GM12878 (cell line): ENCODE data around the gene SGMS1. TPM values are rescaled to one million over a fixed set of nuclear protein-coding genes. Genes with fewer than 3 reads are reported as not detected.

Source experiments
- BCL11A ChIP-seq: IDR thresholded peaks from 2 replicates; pipeline ENCODE4 v1.6.1; 2011; ENCODE audit warnings: low read depth, low read length
- BRCA1 ChIP-seq: IDR thresholded peaks from 2 replicates; pipeline ENCODE4 v1.6.1; 2011; ENCODE audit warnings: low read depth, low read length, improper control_type of control experiment
- CBX5 ChIP-seq: sonication (generic); IDR thresholded peaks from 2 replicates; pipeline ENCODE4 v1.6.1; 2016; ENCODE audit warnings: low read depth, moderate library complexity, mild to moderate bottlenecking, inconsistent platforms
- JUND ChIP-seq: IDR thresholded peaks from 2 replicates; pipeline ENCODE4 v1.6.1; 2012; ENCODE audit warnings: low read depth, mild to moderate bottlenecking, low read length, improper control_type of control experiment, moderate library complexity
- LARP7 ChIP-seq: fragments of 450-650 bp; IDR thresholded peaks from 2 replicates; pipeline ENCODE4 v1.6.1; 2017; ENCODE audit warnings: mild to moderate bottlenecking
- NFYA ChIP-seq: IDR thresholded peaks from 2 replicates; pipeline ENCODE4 v1.6.1; 2011; ENCODE audit warnings: low read depth, mild to moderate bottlenecking, low read length, improper control_type of control experiment, borderline replicate concordance
- RAD21 ChIP-seq: IDR thresholded peaks from 2 replicates; pipeline ENCODE4 v1.6.1; 2011; ENCODE audit warnings: mild to moderate bottlenecking, low read depth, low read length, moderate library complexity; ENCODE audit not compliant: insufficient read depth
- REST ChIP-seq: IDR thresholded peaks from 2 replicates; pipeline ENCODE4 v1.6.1; 2012; ENCODE audit warnings: mild to moderate bottlenecking, low read depth, low read length
- RUNX3 ChIP-seq: IDR thresholded peaks from 2 replicates; pipeline ENCODE4 v1.6.1; 2012; ENCODE audit warnings: low read length, inconsistent platforms
- SKIL ChIP-seq: fragments of 450-650 bp; IDR thresholded peaks from 2 replicates; pipeline ENCODE4 v1.6.1; 2017; ENCODE audit warnings: mild to moderate bottlenecking, low read depth, inconsistent platforms; ENCODE audit not compliant: poor library complexity, severe bottlenecking
- SMC3 ChIP-seq: IDR thresholded peaks from 2 replicates; pipeline ENCODE4 v1.6.1; 2011; ENCODE audit warnings: low read length, improper control_type of control experiment, borderline replicate concordance
- TAF1 ChIP-seq: IDR thresholded peaks from 2 replicates; pipeline ENCODE4 v1.6.1; 2011; ENCODE audit warnings: mild to moderate bottlenecking, low read depth, low read length, borderline replicate concordance
- ZNF274 ChIP-seq: IDR thresholded peaks from one replicate; pipeline ENCODE4 v1.8.0; 2011; ENCODE audit not compliant: insufficient read length, insufficient read depth
- polyA plus RNA-seq, 11 experiments: library from polyadenylated mRNA; depleted of rRNA in 4 of 11; unstranded in 6 of 11; stranded (reverse) in 5 of 11; fragments of >200 nt; fragmentation: Nextera tagmentation in 4 of 11; fragmentation: Illumina TruSeq in 1 of 11; extraction: Ambion mirVana in 4 of 11; extraction: Trizol in 1 of 11; gene quantifications; 1 replicate in 1 of 11; 2 replicates in 10 of 11; pipeline versions ENCODE4 v1.2.1 to v1.2.3, GENCODE V29; 2011 to 2016; ENCODE audit warnings: inconsistent platforms in 2 of 11, missing spikeins in 2 of 11, low read depth in 1 of 11
- total RNA-seq, 4 experiments: library from RNA; depleted of rRNA in 3 of 4; stranded (reverse); fragments of >200 nt in 3 of 4; fragmentation: Illumina TruSeq in 1 of 4; extraction: Trizol in 1 of 4; gene quantifications; 2 replicates each; pipeline versions ENCODE4 v1.2.1 to v1.2.3, GENCODE V29; 2013 to 2021
- TF ChIP-seq, protein P1 (sequence below): fragments of 450-650 bp; formaldehyde crosslinking; IDR thresholded peaks from 2 replicates; pipeline ENCODE4 v1.5.0; 2022; ENCODE audit warnings: mild to moderate bottlenecking, missing genetic modification characterization
- TF ChIP-seq, protein P2 (sequence below): fragments of 450-650 bp; formaldehyde crosslinking; IDR thresholded peaks from 2 replicates; pipeline ENCODE4 v1.4.0; 2022; ENCODE audit warnings: mild to moderate bottlenecking, moderate library complexity

The SGMS1 gene
- total and polyA plus RNA-seq, 10 of the 15 experiments (the other 5 are each of a cell fraction or from before 2014, with no cell fraction given): 1.4 to 14.5 (median 4.9) TPM

DNA sequence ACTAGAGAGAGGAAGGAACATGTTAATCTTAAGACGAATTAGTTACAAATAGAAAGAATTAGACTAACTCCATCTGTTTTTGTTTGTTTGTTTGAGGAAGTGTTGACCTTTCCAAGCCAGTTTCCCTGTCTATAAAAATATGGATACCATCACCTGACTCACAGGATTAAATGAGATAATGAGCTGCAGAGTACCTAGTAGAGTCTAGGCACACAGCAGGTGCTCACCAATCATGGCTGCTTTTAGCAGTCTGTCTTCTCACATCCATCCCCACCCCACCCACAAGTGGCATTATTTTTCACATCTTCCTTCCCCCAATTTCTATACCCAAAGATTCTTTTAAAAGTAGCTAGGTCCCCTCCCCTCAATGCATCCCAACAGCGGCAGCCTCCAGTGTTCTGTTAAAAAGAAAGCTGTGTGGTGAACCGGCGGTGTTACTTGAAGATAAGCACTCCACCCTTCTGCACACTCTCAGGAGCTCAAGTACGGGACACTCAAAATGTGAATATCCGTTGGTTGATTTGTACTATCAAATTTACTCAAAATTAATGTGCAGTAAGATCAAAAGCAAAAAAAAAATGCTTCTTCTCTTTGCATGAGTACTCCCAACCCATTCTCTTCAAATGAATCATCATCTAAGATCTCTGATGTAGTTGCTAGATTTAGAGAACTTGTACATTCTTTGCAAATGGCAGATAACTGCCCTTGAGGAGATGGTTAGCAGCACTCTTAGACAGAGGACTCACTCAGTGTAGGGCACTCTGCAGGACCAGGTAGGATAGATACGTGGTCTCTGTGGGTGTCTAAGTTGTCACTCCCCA, 227.1 kb downstream of the SGMS1 start (continued):
- TF ChIP-seq LARP7 (no peak), ZNF274 (no peak), REST (no peak), BCL11A (peak; percentile 63; the same call in 1 of the 2 replicates), SMC3 (no peak; the same call in 1 of the 2 replicates), SKIL (no peak), JUND (no peak), CBX5 (0 out of 2 replicates have a peak, but pooled peaks have one; percentile 42), TAF1 (no peak), RAD21 (no peak), RUNX3 (peak; percentile 83), NFYA (no peak), BRCA1 (no peak)
- TF ChIP-seq, protein P1, sequence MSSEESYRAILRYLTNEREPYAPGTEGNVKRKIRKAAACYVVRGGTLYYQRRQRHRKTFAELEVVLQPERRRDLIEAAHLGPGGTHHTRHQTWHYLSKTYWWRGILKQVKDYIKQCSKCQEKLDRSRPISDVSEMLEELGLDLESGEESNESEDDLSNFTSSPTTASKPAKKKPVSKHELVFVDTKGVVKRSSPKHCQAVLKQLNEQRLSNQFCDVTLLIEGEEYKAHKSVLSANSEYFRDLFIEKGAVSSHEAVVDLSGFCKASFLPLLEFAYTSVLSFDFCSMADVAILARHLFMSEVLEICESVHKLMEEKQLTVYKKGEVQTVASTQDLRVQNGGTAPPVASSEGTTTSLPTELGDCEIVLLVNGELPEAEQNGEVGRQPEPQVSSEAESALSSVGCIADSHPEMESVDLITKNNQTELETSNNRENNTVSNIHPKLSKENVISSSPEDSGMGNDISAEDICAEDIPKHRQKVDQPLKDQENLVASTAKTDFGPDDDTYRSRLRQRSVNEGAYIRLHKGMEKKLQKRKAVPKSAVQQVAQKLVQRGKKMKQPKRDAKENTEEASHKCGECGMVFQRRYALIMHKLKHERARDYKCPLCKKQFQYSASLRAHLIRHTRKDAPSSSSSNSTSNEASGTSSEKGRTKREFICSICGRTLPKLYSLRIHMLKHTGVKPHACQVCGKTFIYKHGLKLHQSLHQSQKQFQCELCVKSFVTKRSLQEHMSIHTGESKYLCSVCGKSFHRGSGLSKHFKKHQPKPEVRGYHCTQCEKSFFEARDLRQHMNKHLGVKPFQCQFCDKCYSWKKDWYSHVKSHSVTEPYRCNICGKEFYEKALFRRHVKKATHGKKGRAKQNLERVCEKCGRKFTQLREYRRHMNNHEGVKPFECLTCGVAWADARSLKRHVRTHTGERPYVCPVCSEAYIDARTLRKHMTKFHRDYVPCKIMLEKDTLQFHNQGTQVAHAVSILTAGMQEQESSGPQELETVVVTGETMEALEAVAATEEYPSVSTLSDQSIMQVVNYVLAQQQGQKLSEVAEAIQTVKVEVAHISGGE (CRISPR knock-in tag): no peak
- TF ChIP-seq, protein P2, sequence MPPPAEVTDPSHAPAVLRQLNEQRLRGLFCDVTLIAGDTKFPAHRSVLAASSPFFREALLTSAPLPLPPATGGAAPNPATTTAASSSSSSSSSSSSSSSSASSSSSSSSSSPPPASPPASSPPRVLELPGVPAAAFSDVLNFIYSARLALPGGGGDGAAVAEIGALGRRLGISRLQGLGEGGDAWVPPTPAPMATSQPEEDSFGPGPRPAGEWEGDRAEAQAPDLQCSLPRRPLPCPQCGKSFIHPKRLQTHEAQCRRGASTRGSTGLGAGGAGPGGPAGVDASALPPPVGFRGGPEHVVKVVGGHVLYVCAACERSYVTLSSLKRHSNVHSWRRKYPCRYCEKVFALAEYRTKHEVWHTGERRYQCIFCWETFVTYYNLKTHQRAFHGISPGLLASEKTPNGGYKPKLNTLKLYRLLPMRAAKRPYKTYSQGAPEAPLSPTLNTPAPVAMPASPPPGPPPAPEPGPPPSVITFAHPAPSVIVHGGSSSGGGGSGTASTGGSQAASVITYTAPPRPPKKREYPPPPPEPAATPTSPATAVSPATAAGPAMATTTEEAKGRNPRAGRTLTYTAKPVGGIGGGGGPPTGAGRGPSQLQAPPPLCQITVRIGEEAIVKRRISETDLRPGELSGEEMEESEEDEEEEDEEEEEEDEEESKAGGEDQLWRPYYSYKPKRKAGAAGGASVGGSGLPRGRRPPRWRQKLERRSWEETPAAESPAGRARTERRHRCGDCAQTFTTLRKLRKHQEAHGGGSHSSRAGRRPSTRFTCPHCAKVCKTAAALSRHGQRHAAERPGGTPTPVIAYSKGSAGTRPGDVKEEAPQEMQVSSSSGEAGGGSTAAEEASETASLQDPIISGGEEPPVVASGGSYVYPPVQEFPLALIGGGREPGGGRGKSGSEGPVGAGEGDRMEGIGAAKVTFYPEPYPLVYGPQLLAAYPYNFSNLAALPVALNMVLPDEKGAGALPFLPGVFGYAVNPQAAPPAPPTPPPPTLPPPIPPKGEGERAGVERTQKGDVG (CRISPR knock-in tag): no peak
